OCI-LY7 (cell line): ENCODE data around the gene PDS5B. TPM values are rescaled to one million over a fixed set of nuclear protein-coding genes. Genes with fewer than 3 reads are reported as not detected.

Experiments
- BruUV-seq: library from RNA; stranded (reverse); fragments of 400-500 nt; replicated peaks from 2 replicates; lab custom pipeline; 2021; lab: Mats Ljungman, UMichigan
- CTCF ChIA-PET: fragments of 300-600 bp; sonication (Branson Sonifier 250); formaldehyde crosslinking; loops from one replicate; lab custom pipeline; 2022; ENCODE audit warnings: antibody characterized with exemption; ENCODE audit not compliant: unreplicated experiment; lab: Charles Lee
- POLR2A ChIA-PET: fragments of 300-600 bp; sonication (Branson Sonifier 250); formaldehyde crosslinking; loops from one replicate; lab custom pipeline; 2022; ENCODE audit warnings: antibody characterized with exemption; lab: Charles Lee
- DNase-seq: peaks from one replicate; pipeline ENCODE4 v3.0.0-alpha.2; 2015; ENCODE audit warnings: low spot score
- H2AFZ ChIP-seq: fragments of 200-600 bp; sonication (generic), shearing (Covaris generic); 2 replicates; pipeline ENCODE4 v1.6.1; 2014; ENCODE audit warnings: mild to moderate bottlenecking, antibody characterized with exemption, low read length, moderate library complexity
- H3K27ac ChIP-seq: fragments of 200-600 bp; sonication (generic); 2 replicates; pipeline ENCODE4 v1.5.1; 2014; ENCODE audit warnings: mixed run types, low read depth, mild to moderate bottlenecking, moderate library complexity, low read length, inconsistent platforms; ENCODE audit not compliant: poor library complexity, severe bottlenecking
- H3K36me3 ChIP-seq: fragments of 200-600 bp; sonication (generic); 2 replicates; pipeline ENCODE4 v1.6.1; 2014; ENCODE audit warnings: mild to moderate bottlenecking, antibody characterized with exemption, low read length, moderate library complexity, mixed read lengths; ENCODE audit not compliant: insufficient read depth
- H3K4me1 ChIP-seq: fragments of 200-600 bp; sonication (generic); 2 replicates; pipeline ENCODE4 v1.5.1; 2014; ENCODE audit warnings: mild to moderate bottlenecking, low read length; ENCODE audit not compliant: insufficient read depth, poor library complexity, severe bottlenecking
- H3K4me2 ChIP-seq: fragments of 200-600 bp; sonication (generic); 2 replicates; pipeline ENCODE4 v1.6.1; 2014; ENCODE audit warnings: mild to moderate bottlenecking, low read length
- H3K4me3 ChIP-seq: fragments of 200-600 bp; sonication (generic); 2 replicates; pipeline ENCODE4 v1.5.1; 2014; ENCODE audit warnings: mild to moderate bottlenecking, low read depth, low read length; ENCODE audit not compliant: poor library complexity, severe bottlenecking
- H3K79me2 ChIP-seq: fragments of 200-600 bp; sonication (generic); 2 replicates; pipeline ENCODE4 v1.6.1; 2016; ENCODE audit warnings: low read depth, mild to moderate bottlenecking, low read length, moderate library complexity, mixed read lengths; ENCODE audit not compliant: insufficient read depth
- H3K9me2 ChIP-seq: fragments of 200-600 bp; sonication (generic); 2 replicates; pipeline ENCODE4 v1.6.1; 2016; ENCODE audit warnings: mild to moderate bottlenecking, low read length, mixed read lengths; ENCODE audit not compliant: insufficient read depth
- H3K9me3 ChIP-seq: fragments of 200-600 bp; sonication (generic); 2 replicates; pipeline ENCODE4 v1.6.1; 2014; ENCODE audit warnings: mild to moderate bottlenecking, mixed run types, low read length, mixed read lengths
- H4K20me1 ChIP-seq: fragments of 200-600 bp; sonication (generic); 2 replicates; pipeline ENCODE4 v1.6.1; 2014; ENCODE audit warnings: mild to moderate bottlenecking, antibody characterized with exemption, low read length, moderate library complexity, mixed read lengths; ENCODE audit not compliant: insufficient read depth
- EZH2phosphoT487 ChIP-seq: fragments of 200-600 bp; sonication (generic); IDR thresholded peaks from 2 replicates; pipeline ENCODE4 v1.6.1; 2018; ENCODE audit warnings: low read depth, borderline replicate concordance, mild to moderate bottlenecking, mixed run types, antibody characterized with exemption, low read length, moderate library complexity, mixed read lengths
- intact Hi-C: fragments of 100-400 bp; cut with micrococcal nuclease; formaldehyde crosslinking; loops from one replicate; pipeline ENCODE4 v1.10.0; 2022; ENCODE audit not compliant: unreplicated experiment
- total RNA-seq, 2 experiments: library from RNA; depleted of rRNA in 1 of 2; stranded (reverse); fragments of >200 nt in 1 of 2; shearing (Covaris generic) in 1 of 2; gene quantifications; 2 replicates each; pipeline ENCODE4 v1.2.3, GENCODE V29; 2014 to 2022
- TF ChIP-seq, protein P1 (sequence below): fragments of 200-600 bp; sonication (generic); conservative IDR thresholded peaks from 2 replicates; pipeline ENCODE4 v1.5.1; 2014; ENCODE audit warnings: mild to moderate bottlenecking, antibody characterized with exemption, low read length, moderate library complexity, mixed read lengths

The PDS5B gene
- total RNA-seq, 2 experiments from 2014 or later, result 34.1 to 70.4 TPM

DNA sequence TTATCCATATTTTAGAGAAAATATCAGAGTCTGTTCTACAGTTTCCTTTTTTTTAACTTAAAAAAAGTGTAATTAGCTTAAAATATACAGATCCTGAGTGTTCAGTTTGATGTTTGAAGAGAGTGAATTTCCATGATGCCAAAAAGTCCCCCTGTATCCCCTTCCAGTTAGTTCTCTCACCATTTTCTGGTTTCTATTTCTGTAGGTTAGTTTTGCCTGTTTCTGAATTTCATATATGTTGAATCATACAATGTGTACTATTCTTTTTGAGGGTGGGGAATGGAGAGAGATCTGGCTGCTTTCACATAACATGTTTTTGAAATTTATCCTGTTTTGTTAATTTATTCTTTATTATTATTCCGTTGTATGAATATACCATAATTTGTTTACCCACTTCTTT lies 95.9 kb downstream of the PDS5B start:
- no TSS peak for BruUV-seq
- ChIA-PET CTCF (no interaction called here), POLR2A (interaction anchor here (1.5 kb wide), 1 partner anchor 9 kb away, joined by 4 read pairs; no protein-coding TSS in a partner anchor)
- intact Hi-C loops, result no loop called here
- no peaks in the 10 kb centered on the region for H3K4me1 ChIP-seq
- DNase-seq, result no peak
- no peaks in the 10 kb centered on the region for H4K20me1 ChIP-seq
- H3K4me2 ChIP-seq, result no peak overlapping the region
- H2AFZ ChIP-seq, result no peak overlapping the region
- no peaks in the 10 kb centered on the region for H3K9me3 ChIP-seq
- H3K27ac ChIP-seq, result no peak overlapping the region
- no peak overlapping the region for H3K4me3 ChIP-seq
- H3K9me2 ChIP-seq, result no peaks in the 10 kb centered on the region
- H3K36me3 ChIP-seq, result peaks cover 70% of the 10 kb centered on the region
- H3K79me2 ChIP-seq, result no peaks in the 10 kb centered on the region
- no peak for TF ChIP-seq EZH2phosphoT487
- TF ChIP-seq, protein P1, sequence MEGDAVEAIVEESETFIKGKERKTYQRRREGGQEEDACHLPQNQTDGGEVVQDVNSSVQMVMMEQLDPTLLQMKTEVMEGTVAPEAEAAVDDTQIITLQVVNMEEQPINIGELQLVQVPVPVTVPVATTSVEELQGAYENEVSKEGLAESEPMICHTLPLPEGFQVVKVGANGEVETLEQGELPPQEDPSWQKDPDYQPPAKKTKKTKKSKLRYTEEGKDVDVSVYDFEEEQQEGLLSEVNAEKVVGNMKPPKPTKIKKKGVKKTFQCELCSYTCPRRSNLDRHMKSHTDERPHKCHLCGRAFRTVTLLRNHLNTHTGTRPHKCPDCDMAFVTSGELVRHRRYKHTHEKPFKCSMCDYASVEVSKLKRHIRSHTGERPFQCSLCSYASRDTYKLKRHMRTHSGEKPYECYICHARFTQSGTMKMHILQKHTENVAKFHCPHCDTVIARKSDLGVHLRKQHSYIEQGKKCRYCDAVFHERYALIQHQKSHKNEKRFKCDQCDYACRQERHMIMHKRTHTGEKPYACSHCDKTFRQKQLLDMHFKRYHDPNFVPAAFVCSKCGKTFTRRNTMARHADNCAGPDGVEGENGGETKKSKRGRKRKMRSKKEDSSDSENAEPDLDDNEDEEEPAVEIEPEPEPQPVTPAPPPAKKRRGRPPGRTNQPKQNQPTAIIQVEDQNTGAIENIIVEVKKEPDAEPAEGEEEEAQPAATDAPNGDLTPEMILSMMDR, result no peak

GRCh38 chr13:32682740-32683139 lies 96.5 kb downstream of the PDS5B start:
- no TSS peak for BruUV-seq
- Histone ChIP-seq H3K9me2 (no peaks in the 10 kb centered on the region), H3K79me2 (no peaks in the 10 kb centered on the region), H3K4me1 (no peaks in the 10 kb centered on the region), H3K4me3 (no peak overlapping the region), H3K9me3 (no peaks in the 10 kb centered on the region), H3K27ac (no peak overlapping the region), H3K4me2 (no peak overlapping the region), H2AFZ (no peak overlapping the region), H3K36me3 (peaks cover 68% of the 10 kb centered on the region), H4K20me1 (no peaks in the 10 kb centered on the region)
- ChIA-PET POLR2A (no interaction called here), CTCF (no interaction called here)
- no peak for DNase-seq
- TF ChIP-seq, protein P1, result no peak
- TF ChIP-seq EZH2phosphoT487, result no peak
- intact Hi-C loops, result no loop called here

DNA sequence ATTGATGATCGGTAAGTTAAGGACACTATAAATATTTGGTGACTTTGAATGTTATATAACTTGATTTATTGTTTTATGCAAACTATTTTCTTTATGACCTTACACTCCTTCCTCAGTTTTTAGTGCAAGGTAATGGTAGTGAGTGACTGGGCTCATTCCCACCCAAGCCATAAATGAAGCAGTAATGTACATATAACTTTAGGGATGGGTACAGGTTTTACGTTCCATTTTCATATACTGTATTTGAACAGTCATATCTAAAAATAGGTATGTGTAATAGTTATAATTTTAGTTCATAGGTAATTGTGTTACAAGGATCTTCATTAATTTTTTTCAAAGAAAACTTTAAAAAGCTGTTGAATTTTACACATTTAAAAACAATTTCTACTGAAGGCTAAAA lies 101.0 kb downstream of the PDS5B start:
- CTCF ChIA-PET, result no interaction called here
- no TSS peak for BruUV-seq
- no peaks in the 10 kb centered on the region for H3K4me1 ChIP-seq
- no peaks in the 10 kb centered on the region for H4K20me1 ChIP-seq
- H3K36me3 ChIP-seq, result peaks cover 49% of the 10 kb centered on the region
- no peak for DNase-seq
- POLR2A ChIA-PET, result interaction anchor here (1.0 to 1.6 kb wide), 2 partner anchors 8 to 13 kb away, joined by 4 to 6 read pairs; no protein-coding TSS in a partner anchor
- no peaks in the 10 kb centered on the region for H3K9me3 ChIP-seq
- intact Hi-C loops, result no loop called here
- no peaks in the 10 kb centered on the region for H3K79me2 ChIP-seq
- H3K4me2 ChIP-seq, result no peak overlapping the region
- no peaks in the 10 kb centered on the region for H3K9me2 ChIP-seq
- H3K4me3 ChIP-seq, result no peak overlapping the region
- TF ChIP-seq, protein P1, result no peak
- TF ChIP-seq EZH2phosphoT487, result no peak
- H2AFZ ChIP-seq, result no peak overlapping the region
- no peak overlapping the region for H3K27ac ChIP-seq
